ENCODE results near the gene BANF1. TPM values are rescaled to one million over a fixed set of nuclear protein-coding genes. Genes with fewer than 3 reads are reported as not detected.

BANF1 gene
- total and polyA plus RNA-seq, 9 of the 15 experiments (the other 6 are each of a cell fraction or from before 2014, with no cell fraction given): 108 to 651 (median 263) TPM

DNA sequence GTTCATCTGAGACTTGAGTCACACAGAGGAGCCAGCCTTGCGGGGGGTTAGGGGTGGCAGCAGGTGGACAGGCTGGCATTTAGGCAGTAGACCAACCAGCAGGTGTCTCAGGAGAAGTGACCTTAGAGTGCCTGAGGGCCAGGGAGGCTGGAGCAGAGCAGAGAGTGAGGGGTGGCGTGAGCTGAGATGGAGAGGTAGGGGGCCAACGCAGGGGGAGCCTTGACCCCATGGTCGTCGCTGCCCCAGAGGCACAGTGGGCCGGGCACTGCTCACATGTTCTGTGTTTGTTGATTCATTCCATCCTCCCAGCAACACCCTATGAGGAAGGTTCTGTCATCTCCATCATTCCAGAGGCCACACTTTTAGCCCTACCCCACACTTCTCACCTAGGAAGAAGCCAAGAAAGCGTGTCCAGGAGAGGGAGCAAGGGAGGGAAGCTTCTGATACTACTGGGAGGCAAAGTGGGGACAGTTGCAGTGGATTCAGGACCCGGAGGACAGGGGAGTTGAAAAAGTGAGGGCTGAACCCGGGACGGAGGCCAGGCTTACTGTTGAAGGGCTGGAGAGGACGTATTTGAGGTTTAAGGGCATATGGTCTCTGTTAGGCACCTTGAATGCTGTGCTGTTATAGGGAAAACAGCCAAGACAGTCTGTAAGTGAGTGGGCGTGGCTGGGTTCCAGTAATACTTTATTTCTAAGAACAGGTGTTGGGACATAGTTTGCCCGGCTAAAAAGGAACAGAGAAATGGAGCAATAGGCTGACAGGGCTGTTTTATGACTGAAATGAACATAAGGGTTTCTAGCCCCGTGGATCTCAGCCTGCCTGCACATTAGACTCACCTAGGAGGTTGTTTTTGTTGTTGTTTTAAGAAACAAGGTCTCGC lies 33.5 kb upstream of the BANF1 start:
- DNase-seq (ENCODE audit: extremely low read depth in 1 of 4, low spot score in 3 of 4): no peak
- intact Hi-C loops (cut with micrococcal nuclease) (no loop called here), in situ Hi-C loops (cut with MboI) (no loop called here)
- ATAC-seq: peak; percentile 20; the same call in 1 of the 3 replicates
- ChIA-PET CTCF (ENCODE audit: low intra/inter-chr PET ratio) (no interaction called here), POLR2A (interaction anchor here (0.6 to 0.7 kb wide), 3 partner anchors 22 to 968 kb away, joined by 3 to 5 read pairs (median 3); no protein-coding TSS in a partner anchor)
- H4K20me1 ChIP-seq (replicated peaks; ENCODE audit: control insufficient read depth, insufficient read depth, low read length): no peaks in the 10 kb centered on the region
- H3K36me3 ChIP-seq (ENCODE audit: control insufficient read depth, insufficient read depth, low read length): peaks cover 85% of the 10 kb centered on the region
- H3K4me3 ChIP-seq: no peak overlapping the region
- WGBS (ENCODE audit: insufficient coverage, low coverage, missing lambda C conversion rate): 88% methylated on average over 14 of the region's 15 CpGs
- no peak for FAIRE-seq
- BruUV-seq (replicated peaks): no TSS peak
- peaks cover 7% of the 10 kb centered on the region for H3K79me2 ChIP-seq (ENCODE audit: control insufficient read depth, insufficient read depth, low read length)
- no peaks in the 10 kb centered on the region for H3K9me1 ChIP-seq (ENCODE audit: control insufficient read depth, insufficient read depth, low read length)
- H3K27ac ChIP-seq (ENCODE audit: extremely low read depth, low read depth, low read length): no peak overlapping the region
- no peaks in the 10 kb centered on the region for H3K27me3 ChIP-seq (ENCODE audit: control insufficient read depth in 2 of 2, insufficient read depth in 2 of 2, low read length in 2 of 2)
- H3K9ac ChIP-seq (ENCODE audit: insufficient read depth in 1 of 2, low read depth in 2 of 2, low read length in 2 of 2): no peak overlapping the region; a peak in 1 of 4 replicates
- H3K4me1 ChIP-seq (replicated peaks in 1 of 2; ENCODE audit: control insufficient read depth in 2 of 2, insufficient read depth in 2 of 2, low read length in 2 of 2): peaks cover 0 to 15% of the 10 kb centered on the region in 2 experiments; a peak in 3 of 5 replicates
- no peak overlapping the region for H2AFZ ChIP-seq (ENCODE audit: low read depth, low read length)
- H3K9me3 ChIP-seq (replicated peaks; ENCODE audit: control insufficient read depth, insufficient read depth, low read depth, low read length): no peaks in the 10 kb centered on the region
- no peak overlapping the region for H3K4me2 ChIP-seq (ENCODE audit: insufficient read depth, low read length)
- TF ChIP-seq NFXL1 (CRISPR knock-in tag; IDR thresholded peaks at IDR 0.05) (no peak), ZNF589 (CRISPR knock-in tag; IDR thresholded peaks at IDR 0.05; ENCODE audit: low read depth) (no peak), HNRNPUL1 (IDR thresholded peaks at IDR 0.05; ENCODE audit: low read length) (no peak), ZBTB7A (IDR thresholded peaks at IDR 0.05; ENCODE audit: borderline replicate concordance, control insufficient read depth, low read depth, low read length) (no peak), POLR2A (conservative IDR thresholded peaks at IDR 0.05) (no peak), RFX1 (IDR thresholded peaks at IDR 0.05) (no peak), RBFOX2 (IDR thresholded peaks at IDR 0.05; ENCODE audit: low read depth, low read length) (peak; percentile 30; the same call in 1 of the 2 replicates), ZBTB33 (CRISPR knock-in tag; IDR thresholded peaks at IDR 0.05) (peak; percentile 56; the same call in 1 of the 2 replicates), CREB3 (tag; conservative IDR thresholded peaks at IDR 0.05; ENCODE audit: low read depth) (no peak), GABPB2 (CRISPR knock-in tag; conservative IDR thresholded peaks at IDR 0.05) (no peak), PTBP1 (IDR thresholded peaks at IDR 0.05; ENCODE audit: low read depth, low read length) (no peak), CBFB (CRISPR knock-in tag; IDR thresholded peaks at IDR 0.05) (no peak), PHF20 (IDR thresholded peaks at IDR 0.05; ENCODE audit: partially characterized antibody) (no peak)
- TF ChIP-seq, protein P1, sequence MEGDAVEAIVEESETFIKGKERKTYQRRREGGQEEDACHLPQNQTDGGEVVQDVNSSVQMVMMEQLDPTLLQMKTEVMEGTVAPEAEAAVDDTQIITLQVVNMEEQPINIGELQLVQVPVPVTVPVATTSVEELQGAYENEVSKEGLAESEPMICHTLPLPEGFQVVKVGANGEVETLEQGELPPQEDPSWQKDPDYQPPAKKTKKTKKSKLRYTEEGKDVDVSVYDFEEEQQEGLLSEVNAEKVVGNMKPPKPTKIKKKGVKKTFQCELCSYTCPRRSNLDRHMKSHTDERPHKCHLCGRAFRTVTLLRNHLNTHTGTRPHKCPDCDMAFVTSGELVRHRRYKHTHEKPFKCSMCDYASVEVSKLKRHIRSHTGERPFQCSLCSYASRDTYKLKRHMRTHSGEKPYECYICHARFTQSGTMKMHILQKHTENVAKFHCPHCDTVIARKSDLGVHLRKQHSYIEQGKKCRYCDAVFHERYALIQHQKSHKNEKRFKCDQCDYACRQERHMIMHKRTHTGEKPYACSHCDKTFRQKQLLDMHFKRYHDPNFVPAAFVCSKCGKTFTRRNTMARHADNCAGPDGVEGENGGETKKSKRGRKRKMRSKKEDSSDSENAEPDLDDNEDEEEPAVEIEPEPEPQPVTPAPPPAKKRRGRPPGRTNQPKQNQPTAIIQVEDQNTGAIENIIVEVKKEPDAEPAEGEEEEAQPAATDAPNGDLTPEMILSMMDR (IDR thresholded peaks at IDR 0.05 in 2 of 3, conservative IDR thresholded peaks at IDR 0.05 in 1 of 3; ENCODE audit: insufficient read depth in 2 of 3, low read depth in 1 of 3, low read length in 3 of 3): peak in 2 of 3 experiments; percentile 10 to 12; a peak in 1 of 6 replicates
- TF ChIP-seq, protein P2, sequence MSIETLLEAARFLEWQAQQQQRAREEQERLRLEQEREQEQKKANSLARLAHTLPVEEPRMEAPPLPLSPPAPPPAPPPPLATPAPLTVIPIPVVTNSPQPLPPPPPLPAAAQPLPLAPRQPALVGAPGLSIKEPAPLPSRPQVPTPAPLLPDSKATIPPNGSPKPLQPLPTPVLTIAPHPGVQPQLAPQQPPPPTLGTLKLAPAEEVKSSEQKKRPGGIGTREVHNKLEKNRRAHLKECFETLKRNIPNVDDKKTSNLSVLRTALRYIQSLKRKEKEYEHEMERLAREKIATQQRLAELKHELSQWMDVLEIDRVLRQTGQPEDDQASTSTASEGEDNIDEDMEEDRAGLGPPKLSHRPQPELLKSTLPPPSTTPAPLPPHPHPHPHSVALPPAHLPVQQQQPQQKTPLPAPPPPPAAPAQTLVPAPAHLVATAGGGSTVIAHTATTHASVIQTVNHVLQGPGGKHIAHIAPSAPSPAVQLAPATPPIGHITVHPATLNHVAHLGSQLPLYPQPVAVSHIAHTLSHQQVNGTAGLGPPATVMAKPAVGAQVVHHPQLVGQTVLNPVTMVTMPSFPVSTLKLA (conservative IDR thresholded peaks at IDR 0.05): no peak
